ENCODE results near the gene KCNT1.

GRCh38 chr9:135833864-135834263, 131.9 kb downstream of the KCNT1 start:
- TF ChIP-seq, protein P1, sequence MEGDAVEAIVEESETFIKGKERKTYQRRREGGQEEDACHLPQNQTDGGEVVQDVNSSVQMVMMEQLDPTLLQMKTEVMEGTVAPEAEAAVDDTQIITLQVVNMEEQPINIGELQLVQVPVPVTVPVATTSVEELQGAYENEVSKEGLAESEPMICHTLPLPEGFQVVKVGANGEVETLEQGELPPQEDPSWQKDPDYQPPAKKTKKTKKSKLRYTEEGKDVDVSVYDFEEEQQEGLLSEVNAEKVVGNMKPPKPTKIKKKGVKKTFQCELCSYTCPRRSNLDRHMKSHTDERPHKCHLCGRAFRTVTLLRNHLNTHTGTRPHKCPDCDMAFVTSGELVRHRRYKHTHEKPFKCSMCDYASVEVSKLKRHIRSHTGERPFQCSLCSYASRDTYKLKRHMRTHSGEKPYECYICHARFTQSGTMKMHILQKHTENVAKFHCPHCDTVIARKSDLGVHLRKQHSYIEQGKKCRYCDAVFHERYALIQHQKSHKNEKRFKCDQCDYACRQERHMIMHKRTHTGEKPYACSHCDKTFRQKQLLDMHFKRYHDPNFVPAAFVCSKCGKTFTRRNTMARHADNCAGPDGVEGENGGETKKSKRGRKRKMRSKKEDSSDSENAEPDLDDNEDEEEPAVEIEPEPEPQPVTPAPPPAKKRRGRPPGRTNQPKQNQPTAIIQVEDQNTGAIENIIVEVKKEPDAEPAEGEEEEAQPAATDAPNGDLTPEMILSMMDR (IDR thresholded peaks at IDR 0.05): no peak
- no peak for TF ChIP-seq EP300 (IDR thresholded peaks at IDR 0.05)
